ENCODE data around the gene UNC13B. TPM values are rescaled to one million over a fixed set of nuclear protein-coding genes. Genes with fewer than 3 reads are reported as not detected.

The UNC13B gene
- total RNA-seq, 4 donors from 2014 or later, result 19.1 to 46.9 (median 35.1) TPM

DNA sequence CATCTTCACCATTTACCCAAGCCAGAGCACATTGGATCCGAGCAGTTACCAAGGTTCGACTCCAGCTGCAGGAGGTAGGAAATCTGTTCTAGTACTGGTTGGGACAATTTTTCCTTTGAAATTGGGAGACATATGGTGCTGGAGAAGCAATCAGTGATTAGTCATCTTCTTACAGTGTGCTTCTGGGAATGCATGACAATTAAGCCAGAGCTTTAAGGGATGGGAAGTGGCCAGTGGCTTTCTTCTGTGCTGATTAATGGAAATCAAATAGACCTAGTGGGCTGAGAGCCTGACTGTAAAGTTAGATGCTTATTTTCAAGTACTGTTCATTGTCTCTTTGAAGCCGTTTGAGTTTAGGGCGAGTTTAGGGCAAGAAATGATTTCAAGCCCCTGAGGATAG is 152.1 kb downstream of the UNC13B start:
- peaks cover 4 to 7% of the 10 kb centered on the region in 2 donors for H3K36me3 ChIP-seq
- no peaks in the 10 kb centered on the region for H3K4me1 ChIP-seq
- H3K27ac ChIP-seq, result no peak overlapping the region
- no peak for TF ChIP-seq POLR2A (IDR thresholded peaks at IDR 0.05)
- TF ChIP-seq, protein P1, sequence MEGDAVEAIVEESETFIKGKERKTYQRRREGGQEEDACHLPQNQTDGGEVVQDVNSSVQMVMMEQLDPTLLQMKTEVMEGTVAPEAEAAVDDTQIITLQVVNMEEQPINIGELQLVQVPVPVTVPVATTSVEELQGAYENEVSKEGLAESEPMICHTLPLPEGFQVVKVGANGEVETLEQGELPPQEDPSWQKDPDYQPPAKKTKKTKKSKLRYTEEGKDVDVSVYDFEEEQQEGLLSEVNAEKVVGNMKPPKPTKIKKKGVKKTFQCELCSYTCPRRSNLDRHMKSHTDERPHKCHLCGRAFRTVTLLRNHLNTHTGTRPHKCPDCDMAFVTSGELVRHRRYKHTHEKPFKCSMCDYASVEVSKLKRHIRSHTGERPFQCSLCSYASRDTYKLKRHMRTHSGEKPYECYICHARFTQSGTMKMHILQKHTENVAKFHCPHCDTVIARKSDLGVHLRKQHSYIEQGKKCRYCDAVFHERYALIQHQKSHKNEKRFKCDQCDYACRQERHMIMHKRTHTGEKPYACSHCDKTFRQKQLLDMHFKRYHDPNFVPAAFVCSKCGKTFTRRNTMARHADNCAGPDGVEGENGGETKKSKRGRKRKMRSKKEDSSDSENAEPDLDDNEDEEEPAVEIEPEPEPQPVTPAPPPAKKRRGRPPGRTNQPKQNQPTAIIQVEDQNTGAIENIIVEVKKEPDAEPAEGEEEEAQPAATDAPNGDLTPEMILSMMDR (IDR thresholded peaks at IDR 0.05), result no peak
- H3K27me3 ChIP-seq, result no peaks in the 10 kb centered on the region
- DNase-seq, result no peak
- WGBS, 2 donors, result 94 to 95% methylated on average over 4 of the region's 4 CpGs
- intact Hi-C loops (cut with DNase I), result no loop called here
- no peaks in the 10 kb centered on the region for H3K9me3 ChIP-seq
- H3K4me3 ChIP-seq (replicated peaks in 1 of 3), result no peak overlapping the region

DNA sequence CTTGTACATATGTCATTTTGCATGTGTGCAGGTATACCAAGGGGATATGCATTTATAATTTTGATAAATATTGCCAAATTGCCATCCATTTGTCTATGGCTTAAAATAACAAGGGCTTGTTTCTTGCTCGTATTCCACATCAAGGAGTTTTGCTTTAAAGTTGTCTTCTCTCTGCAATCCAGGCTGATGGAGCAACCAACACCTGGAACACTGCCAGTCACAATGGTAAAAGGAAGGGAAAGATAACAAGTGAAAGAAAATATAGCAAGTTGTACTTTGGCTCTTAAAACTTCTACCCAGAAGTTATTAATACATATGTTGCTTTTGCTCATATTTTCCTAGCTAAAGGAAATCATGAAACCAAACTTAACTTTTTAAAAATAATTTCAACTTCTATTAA is 156.9 kb downstream of the UNC13B start:
- Histone ChIP-seq H3K27me3 (no peaks in the 10 kb centered on the region), H3K4me1 (no peaks in the 10 kb centered on the region), H3K9me3 (no peaks in the 10 kb centered on the region), H3K36me3 (no peaks in the 10 kb centered on the region), H3K4me3 (replicated peaks in 1 of 3) (no peak overlapping the region), H3K27ac (no peak overlapping the region)
- TF ChIP-seq, protein P1 (IDR thresholded peaks at IDR 0.05), result no peak
- no peak for TF ChIP-seq POLR2A (IDR thresholded peaks at IDR 0.05)
- intact Hi-C loops (cut with DNase I), result no loop called here
- 64 to 73% methylated on average over 1 of the region's 1 CpG for WGBS, 2 donors
- no peak for DNase-seq

DNA sequence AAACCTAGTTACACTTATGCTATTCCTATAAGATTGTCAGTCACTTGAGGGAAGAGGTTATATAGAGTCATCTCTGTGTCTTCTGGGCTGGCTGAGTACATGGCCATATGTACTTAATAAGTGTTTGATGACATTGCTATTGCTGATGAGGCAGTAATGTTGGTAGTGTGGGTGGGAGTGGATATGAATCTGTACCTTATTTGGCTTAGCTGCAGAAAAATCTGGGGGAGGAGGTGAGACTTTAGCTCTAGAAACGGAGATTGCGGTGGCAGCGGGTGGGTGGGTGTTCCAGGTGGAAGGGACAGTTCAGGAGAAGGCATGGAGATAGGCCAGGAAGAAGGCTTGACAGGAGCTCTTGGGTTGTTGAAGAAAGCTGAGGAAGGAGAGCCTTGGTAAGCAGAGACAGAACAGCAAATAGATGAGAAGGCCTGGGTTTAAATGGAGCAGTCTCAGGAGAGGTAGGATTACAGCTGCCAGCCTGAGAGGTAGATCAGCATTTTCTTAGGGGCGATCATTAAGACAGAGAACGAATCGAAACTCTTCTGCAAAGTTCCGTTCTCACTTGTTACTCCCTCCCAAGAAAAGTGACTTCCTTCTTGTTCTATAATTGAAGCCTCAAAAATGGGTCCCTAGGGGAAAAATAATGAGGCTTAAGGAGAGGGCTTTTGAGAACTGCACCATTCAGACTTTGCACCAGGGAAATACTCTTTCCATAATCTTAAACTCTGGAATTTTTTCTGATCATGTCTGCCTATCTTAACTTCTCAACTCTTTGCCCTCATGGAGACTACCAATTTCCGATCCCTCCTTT is 160.5 kb downstream of the UNC13B start:
- no peak for TF ChIP-seq POLR2A (IDR thresholded peaks at IDR 0.05)
- TF ChIP-seq, protein P1 (IDR thresholded peaks at IDR 0.05), result no peak
- WGBS, 2 donors, result 87 to 88% methylated on average over 8 of the region's 8 CpGs
- DNase-seq, result no peak
- no peak overlapping the region for H3K27ac ChIP-seq
- H3K4me1 ChIP-seq, result no peaks in the 10 kb centered on the region
- no peaks in the 10 kb centered on the region for H3K36me3 ChIP-seq
- no peaks in the 10 kb centered on the region for H3K27me3 ChIP-seq
- H3K9me3 ChIP-seq, result no peaks in the 10 kb centered on the region
- H3K4me3 ChIP-seq (replicated peaks in 1 of 3), result no peak overlapping the region
- intact Hi-C loops (cut with DNase I), result no loop called here

DNA sequence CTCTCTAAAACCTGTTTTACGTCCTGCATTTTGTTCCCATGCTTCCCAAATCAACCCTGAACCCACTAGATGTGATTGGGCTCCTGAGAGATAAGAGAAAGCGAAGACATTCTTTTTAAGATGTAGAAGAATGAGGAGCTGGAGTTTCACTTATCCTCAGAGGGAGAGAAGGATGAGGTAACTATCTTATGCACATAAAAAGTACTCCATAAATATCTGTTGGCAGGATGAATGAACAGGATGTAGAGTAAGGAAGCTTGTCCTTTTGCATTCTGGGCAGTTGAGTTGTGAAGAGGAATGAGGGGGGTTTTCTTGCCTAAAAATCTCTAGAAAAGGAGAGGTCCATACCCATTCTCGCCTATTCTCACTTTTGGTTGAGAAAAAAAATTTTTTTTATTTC is 163.2 kb downstream of the UNC13B start:
- 86 to 95% methylated on average over 3 of the region's 3 CpGs for WGBS, 2 donors
- Histone ChIP-seq H3K27ac (no peak overlapping the region), H3K36me3 (no peaks in the 10 kb centered on the region), H3K4me1 (no peaks in the 10 kb centered on the region), H3K9me3 (no peaks in the 10 kb centered on the region), H3K4me3 (replicated peaks in 1 of 3) (no peak overlapping the region), H3K27me3 (no peaks in the 10 kb centered on the region)
- TF ChIP-seq POLR2A (IDR thresholded peaks at IDR 0.05), result no peak
- TF ChIP-seq, protein P1 (IDR thresholded peaks at IDR 0.05), result no peak
- no peak for DNase-seq
- intact Hi-C loops (cut with DNase I), result no loop called here

DNA sequence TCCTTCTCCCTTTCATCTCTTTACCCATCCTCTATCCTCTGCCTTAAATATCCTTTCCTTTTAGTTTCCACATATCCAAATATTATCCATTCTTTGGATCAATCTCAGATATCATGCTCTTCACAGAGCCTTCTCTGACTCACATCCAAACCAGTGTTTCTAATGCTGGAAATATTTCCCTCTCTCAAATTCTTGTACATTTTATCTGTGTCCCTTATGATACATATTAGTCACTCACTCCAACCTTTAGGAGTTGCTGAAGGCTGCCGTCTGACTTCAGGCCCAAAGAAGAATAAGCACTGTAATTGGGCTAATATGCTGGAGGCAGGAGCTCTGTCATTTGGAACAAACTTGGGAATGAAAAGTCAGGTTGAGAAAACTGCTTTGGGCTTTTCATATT is 171.7 kb downstream of the UNC13B start:
- Histone ChIP-seq H3K4me1 (no peaks in the 10 kb centered on the region), H3K36me3 (no peaks in the 10 kb centered on the region), H3K27me3 (no peaks in the 10 kb centered on the region), H3K4me3 (replicated peaks in 1 of 3) (no peak overlapping the region), H3K9me3 (no peaks in the 10 kb centered on the region), H3K27ac (no peak overlapping the region)
- 90 to 93% methylated on average over 1 of the region's 1 CpG for WGBS, 2 donors
- intact Hi-C loops (cut with DNase I), result no loop called here
- DNase-seq, result no peak
- TF ChIP-seq, protein P1 (IDR thresholded peaks at IDR 0.05), result no peak
- TF ChIP-seq POLR2A (IDR thresholded peaks at IDR 0.05), result no peak
